GM12878 (cell line): ENCODE results near the gene PFKFB2. TPM values are rescaled to one million over a fixed set of nuclear protein-coding genes. Genes with fewer than 3 reads are reported as not detected.

Experiments used
- BHLHE40 ChIP-seq, 2 experiments: fragments of 450-650 bp in 1 of 2; IDR thresholded peaks; 2 replicates each; pipeline ENCODE4 v1.6.1; 2011 to 2017; ENCODE audit warnings: low read depth in 2 of 2, borderline replicate concordance in 1 of 2, improper control_type of control experiment in 1 of 2, low read length in 1 of 2, mild to moderate bottlenecking in 1 of 2
- CHD4 ChIP-seq: fragments of 200-600 bp; sonication (generic); IDR thresholded peaks from 2 replicates; pipeline ENCODE4 v1.6.1; 2016; ENCODE audit warnings: mild to moderate bottlenecking
- EED ChIP-seq: sonication (generic); IDR thresholded peaks from 2 replicates; pipeline ENCODE4 v1.6.1; 2016; ENCODE audit warnings: antibody characterized with exemption, low read depth
- KDM1A ChIP-seq: fragments of 200-600 bp; sonication (generic); IDR thresholded peaks from 2 replicates; pipeline ENCODE4 v1.6.1; 2016; ENCODE audit warnings: borderline replicate concordance
- NFXL1 ChIP-seq: fragments of 450-650 bp; IDR thresholded peaks from 2 replicates; pipeline ENCODE4 v1.6.1; 2017; ENCODE audit warnings: antibody characterized with exemption, mild to moderate bottlenecking, borderline replicate concordance
- NRF1 ChIP-seq: conservative IDR thresholded peaks from 2 replicates; pipeline ENCODE4 v1.6.1; 2011; ENCODE audit warnings: mild to moderate bottlenecking, low read depth, low read length, improper control_type of control experiment
- PKNOX1 ChIP-seq: fragments of 450-650 bp; IDR thresholded peaks from 2 replicates; pipeline ENCODE4 v1.6.1; 2016; ENCODE audit warnings: mild to moderate bottlenecking
- RB1 ChIP-seq: fragments of 450-650 bp; formaldehyde crosslinking; IDR thresholded peaks from 2 replicates; pipeline ENCODE4 v1.6.1; 2017; ENCODE audit warnings: mild to moderate bottlenecking, borderline replicate concordance
- RELA ChIP-seq: fragments of 450-650 bp; IDR thresholded peaks from 2 replicates; pipeline ENCODE4 v1.8.0; 2014; ENCODE audit warnings: borderline replicate concordance; ENCODE audit not compliant: partially characterized antibody
- SMARCA5 ChIP-seq: fragments of 450-650 bp; IDR thresholded peaks from 2 replicates; pipeline ENCODE4 v1.6.1; 2017; ENCODE audit warnings: mild to moderate bottlenecking
- SREBF1 ChIP-seq: IDR thresholded peaks from 2 replicates; pipeline ENCODE4 v1.6.1; 2012; ENCODE audit warnings: mild to moderate bottlenecking, low read length
- SREBF2 ChIP-seq: IDR thresholded peaks from 2 replicates; pipeline ENCODE4 v1.6.1; 2012; ENCODE audit warnings: mild to moderate bottlenecking, low read length
- YBX1 ChIP-seq: fragments of 450-650 bp; IDR thresholded peaks from 2 replicates; pipeline ENCODE4 v1.6.1; 2016; ENCODE audit warnings: antibody characterized with exemption
- ZNF24 ChIP-seq: fragments of 450-650 bp; IDR thresholded peaks from 2 replicates; pipeline ENCODE4 v1.6.1; 2017; ENCODE audit warnings: antibody characterized with exemption, mild to moderate bottlenecking
- ZZZ3 ChIP-seq: IDR thresholded peaks from 2 replicates; pipeline ENCODE4 v1.6.1; 2011; ENCODE audit warnings: low read depth; ENCODE audit not compliant: control insufficient read depth, insufficient read length
- polyA plus RNA-seq, 11 experiments: library from polyadenylated mRNA; depleted of rRNA in 4 of 11; unstranded in 6 of 11; stranded (reverse) in 5 of 11; fragments of >200 nt; fragmentation: Nextera tagmentation in 4 of 11; fragmentation: Illumina TruSeq in 1 of 11; extraction: Ambion mirVana in 4 of 11; extraction: Trizol in 1 of 11; gene quantifications; 1 replicate in 1 of 11; 2 replicates in 10 of 11; pipeline versions ENCODE4 v1.2.1 to v1.2.3, GENCODE V29; 2011 to 2016; ENCODE audit warnings: inconsistent platforms in 2 of 11, missing spikeins in 2 of 11, low read depth in 1 of 11
- total RNA-seq, 4 experiments: library from RNA; depleted of rRNA in 3 of 4; stranded (reverse); fragments of >200 nt in 3 of 4; fragmentation: Illumina TruSeq in 1 of 4; extraction: Trizol in 1 of 4; gene quantifications; 2 replicates each; pipeline versions ENCODE4 v1.2.1 to v1.2.3, GENCODE V29; 2013 to 2021
- TF ChIP-seq, protein P1 (sequence below): IDR thresholded peaks from 2 replicates; pipeline ENCODE4 v1.6.1; 2012; ENCODE audit warnings: mild to moderate bottlenecking, low read depth, low read length

Gene PFKFB2
- total and polyA plus RNA-seq, 10 of the 15 experiments (the other 5 are each of a cell fraction or from before 2014, with no cell fraction given) = 0.40 to 1.3 (median 1.0) TPM

GRCh38 chr1:207055386-207056001 is 2.4 kb downstream of the PFKFB2 start (continued):
- TF ChIP-seq, protein P1, sequence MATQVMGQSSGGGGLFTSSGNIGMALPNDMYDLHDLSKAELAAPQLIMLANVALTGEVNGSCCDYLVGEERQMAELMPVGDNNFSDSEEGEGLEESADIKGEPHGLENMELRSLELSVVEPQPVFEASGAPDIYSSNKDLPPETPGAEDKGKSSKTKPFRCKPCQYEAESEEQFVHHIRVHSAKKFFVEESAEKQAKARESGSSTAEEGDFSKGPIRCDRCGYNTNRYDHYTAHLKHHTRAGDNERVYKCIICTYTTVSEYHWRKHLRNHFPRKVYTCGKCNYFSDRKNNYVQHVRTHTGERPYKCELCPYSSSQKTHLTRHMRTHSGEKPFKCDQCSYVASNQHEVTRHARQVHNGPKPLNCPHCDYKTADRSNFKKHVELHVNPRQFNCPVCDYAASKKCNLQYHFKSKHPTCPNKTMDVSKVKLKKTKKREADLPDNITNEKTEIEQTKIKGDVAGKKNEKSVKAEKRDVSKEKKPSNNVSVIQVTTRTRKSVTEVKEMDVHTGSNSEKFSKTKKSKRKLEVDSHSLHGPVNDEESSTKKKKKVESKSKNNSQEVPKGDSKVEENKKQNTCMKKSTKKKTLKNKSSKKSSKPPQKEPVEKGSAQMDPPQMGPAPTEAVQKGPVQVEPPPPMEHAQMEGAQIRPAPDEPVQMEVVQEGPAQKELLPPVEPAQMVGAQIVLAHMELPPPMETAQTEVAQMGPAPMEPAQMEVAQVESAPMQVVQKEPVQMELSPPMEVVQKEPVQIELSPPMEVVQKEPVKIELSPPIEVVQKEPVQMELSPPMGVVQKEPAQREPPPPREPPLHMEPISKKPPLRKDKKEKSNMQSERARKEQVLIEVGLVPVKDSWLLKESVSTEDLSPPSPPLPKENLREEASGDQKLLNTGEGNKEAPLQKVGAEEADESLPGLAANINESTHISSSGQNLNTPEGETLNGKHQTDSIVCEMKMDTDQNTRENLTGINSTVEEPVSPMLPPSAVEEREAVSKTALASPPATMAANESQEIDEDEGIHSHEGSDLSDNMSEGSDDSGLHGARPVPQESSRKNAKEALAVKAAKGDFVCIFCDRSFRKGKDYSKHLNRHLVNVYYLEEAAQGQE = no peak
- no peak for TF ChIP-seq CHD4
- TF ChIP-seq BHLHE40 (IDR thresholded peaks at IDR 0.05; ENCODE audit: borderline replicate concordance in 1 of 2, low read depth in 2 of 2, low read length in 1 of 2) = no peak
- no peak for TF ChIP-seq RELA
- no peak for TF ChIP-seq NRF1
- no peak for TF ChIP-seq EED
- TF ChIP-seq SMARCA5 = no peak
- no peak for TF ChIP-seq KDM1A
- TF ChIP-seq SREBF2 = no peak
- no peak for TF ChIP-seq RB1
- TF ChIP-seq YBX1 = no peak
- no peak for TF ChIP-seq NFXL1
- no peak for TF ChIP-seq SREBF1
- no peak for TF ChIP-seq ZZZ3
- TF ChIP-seq ZNF24 = no peak
- TF ChIP-seq PKNOX1 = no peak
